Karpas-422 (cell line): ENCODE data around the gene CST2. TPM values are rescaled to one million over a fixed set of nuclear protein-coding genes. Genes with fewer than 3 reads are reported as not detected.

Source experiments
- DNase-seq: peaks from one replicate; pipeline ENCODE4 v3.0.0-alpha.2; 2015
- H2AFZ ChIP-seq: fragments of 200-600 bp; sonication (generic); 2 replicates; pipeline ENCODE4 v1.6.1; 2014; ENCODE audit warnings: antibody characterized with exemption, low read length, mixed read lengths
- H3K27ac ChIP-seq: fragments of 200-600 bp; sonication (generic); 2 replicates; pipeline ENCODE4 v1.5.1; 2014; ENCODE audit warnings: mild to moderate bottlenecking, low read length, moderate library complexity
- H3K27me3 ChIP-seq: fragments of 200-600 bp; sonication (generic); 2 replicates; pipeline ENCODE4 v1.6.1; 2014; ENCODE audit warnings: low read length, mixed read lengths
- H3K36me3 ChIP-seq: fragments of 200-600 bp; sonication (generic); 2 replicates; pipeline ENCODE4 v1.6.1; 2014; ENCODE audit warnings: low read length, mixed read lengths; ENCODE audit not compliant: insufficient read depth
- H3K4me1 ChIP-seq: fragments of 200-600 bp; sonication (generic); 2 replicates; pipeline ENCODE4 v1.6.1; 2014; ENCODE audit warnings: mild to moderate bottlenecking, low read length, mixed read lengths
- H3K4me2 ChIP-seq: fragments of 200-600 bp; sonication (generic); 2 replicates; pipeline ENCODE4 v1.6.1; 2014; ENCODE audit warnings: low read length, low read depth, mild to moderate bottlenecking; ENCODE audit not compliant: poor library complexity, severe bottlenecking
- H3K4me3 ChIP-seq: fragments of 200-600 bp; sonication (generic); 2 replicates; pipeline ENCODE4 v1.5.1; 2014; ENCODE audit warnings: mild to moderate bottlenecking, antibody characterized with exemption, low read length, mixed read lengths
- H3K79me2 ChIP-seq: fragments of 200-600 bp; sonication (generic); 2 replicates; pipeline ENCODE4 v1.6.1; 2014; ENCODE audit warnings: mild to moderate bottlenecking, low read length, mixed read lengths
- H3K9ac ChIP-seq: fragments of 200-600 bp; sonication (generic); 2 replicates; pipeline ENCODE4 v1.6.0; 2014; ENCODE audit warnings: low read length
- H3K9me2 ChIP-seq: fragments of 200-600 bp; sonication (generic), shearing (Covaris generic); replicated peaks from 2 replicates; pipeline ENCODE4 v1.6.0; 2014; ENCODE audit warnings: mild to moderate bottlenecking, low read length, moderate library complexity; ENCODE audit not compliant: insufficient read depth
- H3K9me3 ChIP-seq: fragments of 300-700, 200-600 bp; sonication (generic); 2 replicates; pipeline ENCODE4 v1.6.1; 2014; ENCODE audit warnings: low read length, mixed read lengths
- H4K20me1 ChIP-seq: fragments of 200-600 bp; sonication (generic); 2 replicates; pipeline ENCODE4 v1.6.1; 2014; ENCODE audit warnings: mild to moderate bottlenecking, antibody characterized with exemption, low read length, low read depth; ENCODE audit not compliant: insufficient read depth
- total RNA-seq: library from RNA; depleted of rRNA; stranded (reverse); fragments of >200 nt; shearing (Covaris generic); gene quantifications from 2 replicates; pipeline ENCODE4 v1.2.3, GENCODE V29; 2014; ENCODE audit warnings: low replicate concordance; rRNA removed

CST2 gene
- total RNA-seq, 1 experiment from 2014 or later, result not detected

DNA sequence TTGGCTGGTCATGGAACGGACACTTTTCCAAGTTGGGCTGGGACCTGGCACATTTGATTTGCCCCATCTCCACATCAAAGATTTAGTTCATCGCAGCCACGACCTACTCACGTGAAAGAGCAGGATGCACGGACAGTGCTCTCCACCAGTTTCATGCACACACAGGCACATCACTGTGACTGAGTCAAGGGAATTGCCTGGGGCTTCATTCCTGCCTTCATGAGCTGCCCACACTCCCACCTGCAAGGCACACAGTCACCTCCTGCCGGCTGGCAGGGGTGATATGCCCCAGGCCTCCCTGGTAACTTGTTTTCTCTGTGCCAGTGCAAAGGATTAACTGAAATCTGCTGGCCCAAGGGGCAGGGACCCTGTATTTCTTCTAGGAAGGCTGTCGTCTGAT lies 52.4 kb downstream of the CST2 start:
- Histone ChIP-seq H3K27me3 (no peaks in the 10 kb centered on the region), H3K4me1 (no peaks in the 10 kb centered on the region), H3K9me2 (no peaks in the 10 kb centered on the region), H3K4me2 (no peak overlapping the region), H3K4me3 (no peak overlapping the region), H2AFZ (no peak overlapping the region), H3K9me3 (no peaks in the 10 kb centered on the region), H4K20me1 (no peaks in the 10 kb centered on the region), H3K36me3 (no peaks in the 10 kb centered on the region), H3K27ac (no peak overlapping the region), H3K9ac (no peak overlapping the region), H3K79me2 (no peaks in the 10 kb centered on the region)
- no peak for DNase-seq

Other genes starting within 250 kb of the CST2 start
- gene CST9, start 220.8 kb downstream of the CST2 start, total RNA-seq, result not detected in 2 replicates
- not detected in 2 replicates for gene CST3, start 188.8 kb downstream of the CST2 start, total RNA-seq
- gene CST4, start 137.7 kb downstream of the CST2 start, total RNA-seq, result not detected in 2 replicates
- not detected in 2 replicates for gene CST1, start 75.8 kb downstream of the CST2 start, total RNA-seq
- gene CST5, start 53.0 kb upstream of the CST2 start, total RNA-seq, result not detected in 2 replicates
- gene GGTLC1, start 162.1 kb upstream of the CST2 start, total RNA-seq, result not detected in 2 replicates